HG03439 (cell line): ENCODE results near the gene CFAP299.
"Not testable (repeated sequence)": the region's sequence is repeated elsewhere in the genome, so short reads cannot be mapped to it uniquely, and the experiment has no call there.

ENCODE experiments used
- ATAC-seq: cut with Tn5 transposase; IDR thresholded peaks from one replicate; pipeline ENCODE4 v1.9.1; 2021; ENCODE audit warnings: mild to moderate bottlenecking, moderate library complexity; ENCODE audit not compliant: unreplicated experiment

The CFAP299 gene

DNA sequence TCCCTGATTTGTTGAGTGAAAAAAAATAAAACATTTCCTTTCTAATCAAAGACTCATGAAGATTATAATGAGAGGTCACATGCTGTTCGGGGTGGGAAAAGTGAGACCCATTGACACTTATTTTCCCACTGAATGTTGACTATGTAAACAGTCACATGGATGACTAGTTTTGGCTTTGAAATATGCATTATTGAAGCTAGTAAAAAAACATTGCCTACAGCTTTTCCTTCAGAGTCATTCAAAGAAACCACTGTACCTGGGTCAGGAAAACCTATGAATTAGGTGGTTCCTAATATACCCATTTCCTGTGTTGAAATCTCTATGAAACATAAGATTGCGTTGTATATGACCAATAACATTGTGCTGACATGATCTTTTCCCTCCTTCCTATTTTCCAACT lies 251.2 kb downstream of the CFAP299 start:
- ATAC-seq = no peak

DNA sequence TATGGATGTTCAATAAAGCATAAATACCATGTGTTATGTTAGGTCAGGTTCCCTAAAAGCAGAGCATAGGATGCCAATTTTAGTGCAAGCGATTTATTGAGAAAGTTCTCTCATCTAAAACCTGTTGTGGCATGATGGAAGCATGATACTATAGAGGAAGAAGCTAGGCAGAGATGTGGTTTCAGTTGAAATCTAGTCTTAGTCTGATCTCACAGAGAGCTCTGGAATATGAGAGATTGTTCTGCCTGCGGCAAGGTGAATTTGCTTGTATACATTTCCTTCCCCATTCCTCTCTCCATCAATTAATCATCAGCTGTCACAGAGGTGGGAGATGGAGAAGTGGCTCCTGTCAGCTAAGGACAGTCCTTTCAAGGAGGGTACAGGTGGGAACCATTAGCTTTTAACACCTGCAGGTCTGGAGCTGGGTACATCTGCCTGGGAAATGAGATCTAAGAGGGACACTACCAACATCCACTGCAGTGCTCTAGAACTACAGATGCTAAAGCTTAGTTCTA lies 252.4 kb downstream of the CFAP299 start:
- ATAC-seq = no peak

- ATAC-seq = peak; percentile 80
Observed at GRCh38 chr4:80592950-80593349, 257.4 kb downstream of the CFAP299 start.

DNA sequence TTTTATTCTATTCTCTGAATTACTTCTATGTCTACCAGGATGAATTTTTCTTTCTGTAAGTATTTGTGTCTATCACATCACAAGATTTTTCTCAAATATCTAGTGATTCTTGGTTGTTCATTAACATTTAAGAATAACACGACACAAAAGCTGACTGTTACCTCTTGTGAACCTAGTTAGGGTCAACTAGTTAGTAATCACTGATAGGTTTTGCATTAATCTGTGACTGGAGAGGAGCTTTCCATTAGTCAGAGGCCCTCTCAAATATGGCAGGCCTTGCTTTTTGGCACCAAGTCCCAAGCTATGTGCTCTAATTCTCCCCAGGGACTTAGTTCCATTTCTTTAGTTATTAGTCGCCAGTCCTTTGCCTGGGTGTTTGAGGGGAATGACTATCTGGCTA lies 259.2 kb downstream of the CFAP299 start:
- ATAC-seq = no peak

- no peak for ATAC-seq
Observed at GRCh38 chr4:80608281-80608980, 272.9 kb downstream of the CFAP299 start.

- no peak for ATAC-seq
Observed at GRCh38 chr4:80610199-80610598, 274.7 kb downstream of the CFAP299 start.

DNA sequence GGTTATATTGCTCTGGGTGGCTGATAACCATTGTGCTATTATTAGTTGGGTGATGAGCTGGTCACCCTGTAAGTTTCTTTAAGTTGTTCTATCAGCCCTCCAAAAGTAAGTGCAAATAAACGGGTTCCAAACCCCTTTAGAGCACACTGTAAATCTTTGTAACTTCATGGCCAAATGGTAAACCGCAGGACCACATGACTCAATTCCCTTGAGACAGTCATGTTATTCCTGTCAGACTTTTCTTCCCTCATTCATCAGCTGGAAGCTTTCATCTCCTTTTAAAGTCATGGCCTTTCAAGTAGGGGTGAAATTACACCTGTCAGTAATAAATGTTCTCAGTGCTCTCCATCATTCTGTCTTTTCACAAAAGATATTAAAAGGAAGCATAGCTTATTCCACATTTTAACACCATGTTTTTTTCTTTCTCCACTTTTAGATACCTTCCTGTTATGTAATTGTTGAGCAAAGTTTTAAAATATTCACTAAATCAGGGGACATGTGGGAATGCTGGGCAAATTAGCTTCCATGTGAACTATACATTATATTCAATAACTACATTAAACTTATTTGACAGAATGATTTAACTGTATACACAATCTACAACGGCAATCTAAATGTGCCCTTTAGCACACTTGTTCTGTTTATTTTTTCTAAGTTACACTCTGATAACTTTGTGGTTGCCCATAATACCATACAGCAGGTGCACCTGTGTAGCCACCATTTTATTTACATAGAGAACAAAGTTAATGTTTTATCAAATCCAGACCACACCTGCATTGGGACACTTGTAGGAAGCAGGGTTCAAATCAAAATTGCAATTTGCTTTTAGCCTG lies 275.5 kb downstream of the CFAP299 start:
- peak; percentile 84 for ATAC-seq

- ATAC-seq = no peak
Observed at GRCh38 chr4:80611678-80611979, 276.1 kb downstream of the CFAP299 start.

GRCh38 chr4:80613470-80613869 lies 277.9 kb downstream of the CFAP299 start:
- no peak for ATAC-seq

DNA sequence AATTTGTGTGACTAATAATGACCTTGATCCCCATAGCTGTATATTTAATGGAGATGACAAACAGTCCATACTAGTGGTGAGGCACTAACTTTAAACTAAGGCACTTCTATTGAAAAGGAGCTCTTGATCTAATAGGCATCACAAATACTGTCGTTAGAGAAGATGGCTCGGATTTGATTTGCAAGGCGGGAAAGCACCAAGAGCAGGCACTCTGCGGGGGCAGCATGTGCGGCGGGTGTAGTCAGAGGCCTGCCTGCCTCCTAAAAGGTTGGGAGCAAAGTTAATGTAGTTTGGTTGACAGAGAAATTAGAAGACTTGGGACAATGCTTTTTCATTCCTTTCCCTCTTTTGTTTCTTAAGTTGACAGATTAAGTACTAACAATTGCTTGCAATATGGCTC lies 278.8 kb downstream of the CFAP299 start:
- no peak for ATAC-seq

DNA sequence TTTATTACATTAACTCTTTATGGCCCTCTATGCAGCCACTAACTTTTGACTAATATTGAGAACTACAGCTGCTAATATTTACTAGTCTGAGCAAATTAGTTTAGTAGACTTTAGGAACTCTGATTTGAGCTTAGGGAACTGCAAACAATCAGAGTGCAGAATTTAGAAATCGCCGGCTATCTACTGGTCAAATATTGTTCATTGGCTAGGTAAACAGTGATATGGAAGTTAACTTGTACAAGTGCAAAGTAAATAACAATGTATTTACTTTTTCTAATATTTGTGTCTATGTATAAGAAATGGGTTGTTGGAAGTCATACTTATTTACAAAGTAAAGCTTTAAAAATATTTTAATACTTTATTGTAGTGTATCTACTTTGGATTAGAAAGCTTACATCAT lies 279.6 kb downstream of the CFAP299 start:
- no peak for ATAC-seq

GRCh38 chr4:80619070-80619674 lies 283.6 kb downstream of the CFAP299 start:
- no peak for ATAC-seq

DNA sequence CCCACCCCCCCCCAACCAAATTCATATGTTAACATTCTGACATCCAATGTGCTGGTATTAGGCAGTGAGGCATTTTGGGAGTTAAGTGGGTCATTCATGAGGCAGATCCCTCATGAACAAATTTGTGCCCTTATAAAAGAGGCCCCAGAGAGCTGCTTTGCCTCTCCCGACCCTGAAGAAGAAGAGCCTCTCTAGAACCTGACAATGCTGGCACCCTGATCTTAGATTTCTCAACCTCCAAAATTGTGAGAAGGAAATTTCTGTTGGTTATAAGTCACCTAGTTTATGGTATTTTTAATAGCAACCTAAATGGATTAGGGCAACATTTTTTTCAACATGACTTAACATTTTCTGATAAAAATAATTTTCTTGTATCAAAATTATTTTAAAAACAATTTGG lies 296.3 kb downstream of the CFAP299 start:
- no peak for ATAC-seq

DNA sequence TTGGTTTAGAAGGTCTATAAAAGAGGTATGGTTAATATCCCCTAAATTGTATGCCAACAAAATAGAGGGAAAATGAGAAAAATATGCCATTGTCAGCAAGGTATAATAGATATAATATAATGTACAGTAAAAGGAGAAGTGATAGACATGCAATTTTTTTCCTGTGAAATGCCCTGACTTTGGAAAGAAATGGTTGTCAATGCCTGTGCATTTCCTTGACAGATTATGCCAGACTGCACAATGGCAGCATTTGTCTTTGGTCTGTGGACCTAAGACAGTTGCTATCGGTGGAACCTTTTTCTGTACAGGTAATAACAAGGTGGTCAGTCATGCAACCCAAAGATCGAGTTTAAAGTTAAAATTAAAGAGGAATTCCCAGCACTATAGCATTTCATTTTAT lies 301.7 kb downstream of the CFAP299 start:
- no peak for ATAC-seq

- no peak for ATAC-seq
Observed at GRCh38 chr4:80646061-80646460, 310.5 kb downstream of the CFAP299 start.

GRCh38 chr4:80655662-80656061 lies 320.1 kb downstream of the CFAP299 start:
- ATAC-seq = no peak

GRCh38 chr4:80670118-80670517 lies 334.6 kb downstream of the CFAP299 start:
- ATAC-seq = not testable (repeated sequence)

GRCh38 chr4:80678413-80678812 lies 342.9 kb downstream of the CFAP299 start:
- ATAC-seq = no peak

DNA sequence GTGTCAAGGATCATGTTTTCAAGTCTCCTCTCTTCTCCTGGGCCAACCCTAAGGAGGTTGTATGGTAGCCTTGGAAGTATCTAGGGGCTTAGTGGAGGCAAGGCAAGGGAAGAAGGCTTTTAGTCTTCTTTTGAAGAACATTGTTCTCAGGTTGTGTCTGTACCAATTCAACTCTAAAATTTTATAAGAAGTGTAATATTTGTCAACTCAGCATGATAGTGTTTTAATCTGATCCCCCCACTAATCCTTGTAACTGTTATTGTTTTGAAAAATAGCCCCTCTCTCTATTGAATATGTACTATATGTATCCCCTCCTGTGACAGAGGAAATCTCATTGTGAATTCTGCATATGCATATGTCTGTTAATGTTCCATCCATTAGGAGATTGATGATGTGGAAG lies 345.4 kb downstream of the CFAP299 start:
- ATAC-seq = no peak

- no peak for ATAC-seq
Observed at GRCh38 chr4:80685214-80685613, 349.7 kb downstream of the CFAP299 start.

GRCh38 chr4:80687736-80688135 lies 352.2 kb downstream of the CFAP299 start:
- ATAC-seq = not testable (repeated sequence)

DNA sequence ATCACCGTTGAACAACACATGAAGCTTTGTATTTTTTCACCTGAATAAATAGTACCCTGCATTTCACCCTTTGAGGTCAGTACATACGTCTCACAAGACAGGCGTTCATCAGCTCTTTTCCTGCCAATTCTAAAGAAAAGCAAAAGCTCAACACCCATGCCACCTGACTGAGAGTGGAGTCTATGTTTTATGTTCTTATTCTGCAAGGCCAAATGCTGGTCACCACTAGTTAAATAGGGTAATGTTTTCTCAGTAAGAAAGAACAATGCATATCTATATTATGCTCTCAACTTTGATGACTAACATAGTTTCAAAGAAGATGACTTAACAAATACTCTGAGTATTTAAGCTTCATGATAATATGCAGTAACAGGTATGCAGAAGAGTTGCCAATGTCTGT lies 358.6 kb downstream of the CFAP299 start:
- ATAC-seq = no peak
